SK-N-MC (cell line): ENCODE results near the gene IFT122.

Source experiments
- EZH2 ChIP-seq: fragments of 200-600 bp; sonication (generic); IDR thresholded peaks from one replicate; pipeline ENCODE4 v1.6.1; 2017; ENCODE audit warnings: antibody characterized with exemption
- FOXP2 ChIP-seq: optimal IDR thresholded peaks from 2 replicates; pipeline ENCODE3; 2011; ENCODE audit warnings: mild to moderate bottlenecking, moderate library complexity; ENCODE audit not compliant: insufficient read depth; ENCODE audit errors: extremely low read length, control extremely low read depth
- POLR2AphosphoS5 ChIP-seq: IDR thresholded peaks from 2 replicates; pipeline ENCODE4 v1.6.1; 2012; ENCODE audit warnings: mild to moderate bottlenecking, low read depth, low read length, borderline replicate concordance

GRCh38 chr3:129429080-129429451 is 11.0 kb upstream of the IFT122 start:
- TF ChIP-seq EZH2, result no peak
- TF ChIP-seq POLR2AphosphoS5, result no peak
- no peak for TF ChIP-seq FOXP2
